Measurements from ENCODE around the gene DNAJC4. TPM values are rescaled to one million over a fixed set of nuclear protein-coding genes. Genes with fewer than 3 reads are reported as not detected.

Gene DNAJC4
- total RNA-seq, 1 donor from 2014 or later, result 39.1 TPM

DNA sequence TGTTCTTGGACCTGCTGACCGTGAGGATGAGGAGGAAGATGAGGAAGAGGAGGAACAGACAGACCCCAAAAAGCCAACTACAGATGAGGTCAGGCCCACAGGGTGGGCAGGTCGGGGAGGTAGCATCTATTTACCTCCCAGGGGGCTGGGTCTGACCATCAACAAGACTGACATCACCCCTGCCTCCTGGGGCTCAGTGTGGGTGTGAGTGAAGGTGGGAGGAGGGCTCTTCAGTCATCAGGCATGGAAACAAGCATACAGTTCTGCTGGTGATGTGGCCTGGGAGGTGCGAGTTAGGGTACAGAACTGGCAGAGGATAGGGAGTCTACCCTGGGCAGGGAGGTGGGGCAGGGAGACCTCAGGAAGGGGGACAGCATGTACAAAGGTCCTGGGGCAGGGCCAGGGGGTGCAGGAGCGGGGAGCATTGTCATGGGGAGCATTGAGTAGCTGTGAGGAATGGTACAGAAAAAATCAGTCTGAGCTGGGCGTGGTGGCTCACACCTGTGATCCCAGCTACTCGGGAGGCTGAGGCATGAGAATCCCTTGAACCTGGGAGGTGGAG, 29.9 kb downstream of the DNAJC4 start:
- Mint-ChIP-seq H3K27ac (no peak overlapping the region), H3K27me3 (no peaks in the 10 kb centered on the region), H3K4me1 (ENCODE audit: low read depth) (no peaks in the 10 kb centered on the region), H3K4me3 (ENCODE audit: low read depth) (no peak overlapping the region), H3K36me3 (ENCODE audit: insufficient read depth) (peaks cover 15% of the 10 kb centered on the region), H3K9me3 (ENCODE audit: low read depth) (no peaks in the 10 kb centered on the region)
- DNase-seq (ENCODE audit: low spot score, unreplicated experiment), result no peak
- TF ChIP-seq, protein P1, sequence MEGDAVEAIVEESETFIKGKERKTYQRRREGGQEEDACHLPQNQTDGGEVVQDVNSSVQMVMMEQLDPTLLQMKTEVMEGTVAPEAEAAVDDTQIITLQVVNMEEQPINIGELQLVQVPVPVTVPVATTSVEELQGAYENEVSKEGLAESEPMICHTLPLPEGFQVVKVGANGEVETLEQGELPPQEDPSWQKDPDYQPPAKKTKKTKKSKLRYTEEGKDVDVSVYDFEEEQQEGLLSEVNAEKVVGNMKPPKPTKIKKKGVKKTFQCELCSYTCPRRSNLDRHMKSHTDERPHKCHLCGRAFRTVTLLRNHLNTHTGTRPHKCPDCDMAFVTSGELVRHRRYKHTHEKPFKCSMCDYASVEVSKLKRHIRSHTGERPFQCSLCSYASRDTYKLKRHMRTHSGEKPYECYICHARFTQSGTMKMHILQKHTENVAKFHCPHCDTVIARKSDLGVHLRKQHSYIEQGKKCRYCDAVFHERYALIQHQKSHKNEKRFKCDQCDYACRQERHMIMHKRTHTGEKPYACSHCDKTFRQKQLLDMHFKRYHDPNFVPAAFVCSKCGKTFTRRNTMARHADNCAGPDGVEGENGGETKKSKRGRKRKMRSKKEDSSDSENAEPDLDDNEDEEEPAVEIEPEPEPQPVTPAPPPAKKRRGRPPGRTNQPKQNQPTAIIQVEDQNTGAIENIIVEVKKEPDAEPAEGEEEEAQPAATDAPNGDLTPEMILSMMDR (IDR thresholded peaks at IDR 0.05; ENCODE audit: unreplicated experiment), result no peak

DNA sequence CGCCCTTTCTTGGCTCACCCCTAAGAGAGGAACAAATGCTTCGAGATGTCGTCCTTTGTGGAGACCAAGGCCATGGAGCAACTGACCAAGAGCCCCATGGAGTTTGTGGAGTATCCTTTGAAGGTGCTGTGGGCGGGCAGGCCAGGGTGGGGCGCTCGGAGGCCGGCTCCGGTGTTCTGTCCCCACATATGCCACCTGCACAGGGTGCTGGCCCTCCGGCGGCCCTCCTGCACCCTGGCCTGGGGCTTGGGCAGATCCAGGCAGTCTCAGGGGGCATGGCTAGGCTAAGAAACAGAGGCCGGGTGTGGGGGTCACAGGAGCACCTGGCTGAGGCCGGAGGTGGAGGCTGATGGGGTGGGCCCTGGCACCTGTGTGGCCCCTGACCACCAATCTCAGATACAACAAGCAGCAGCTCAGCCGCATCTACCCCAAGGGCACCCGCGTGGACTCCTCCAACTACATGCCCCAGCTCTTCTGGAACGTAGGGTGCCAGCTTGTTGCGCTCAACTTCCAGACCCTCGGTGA, 31.3 kb downstream of the DNAJC4 start:
- H3K4me1 Mint-ChIP-seq (ENCODE audit: low read depth), result no peaks in the 10 kb centered on the region
- H3K27ac Mint-ChIP-seq, result no peak overlapping the region
- TF ChIP-seq, protein P1 (IDR thresholded peaks at IDR 0.05; ENCODE audit: unreplicated experiment), result no peak
- peaks cover 17% of the 10 kb centered on the region for H3K36me3 Mint-ChIP-seq (ENCODE audit: insufficient read depth)
- H3K27me3 Mint-ChIP-seq, result no peaks in the 10 kb centered on the region
- DNase-seq (ENCODE audit: low spot score, unreplicated experiment), result no peak
- H3K9me3 Mint-ChIP-seq (ENCODE audit: low read depth), result no peaks in the 10 kb centered on the region
- H3K4me3 Mint-ChIP-seq (ENCODE audit: low read depth), result no peak overlapping the region

DNA sequence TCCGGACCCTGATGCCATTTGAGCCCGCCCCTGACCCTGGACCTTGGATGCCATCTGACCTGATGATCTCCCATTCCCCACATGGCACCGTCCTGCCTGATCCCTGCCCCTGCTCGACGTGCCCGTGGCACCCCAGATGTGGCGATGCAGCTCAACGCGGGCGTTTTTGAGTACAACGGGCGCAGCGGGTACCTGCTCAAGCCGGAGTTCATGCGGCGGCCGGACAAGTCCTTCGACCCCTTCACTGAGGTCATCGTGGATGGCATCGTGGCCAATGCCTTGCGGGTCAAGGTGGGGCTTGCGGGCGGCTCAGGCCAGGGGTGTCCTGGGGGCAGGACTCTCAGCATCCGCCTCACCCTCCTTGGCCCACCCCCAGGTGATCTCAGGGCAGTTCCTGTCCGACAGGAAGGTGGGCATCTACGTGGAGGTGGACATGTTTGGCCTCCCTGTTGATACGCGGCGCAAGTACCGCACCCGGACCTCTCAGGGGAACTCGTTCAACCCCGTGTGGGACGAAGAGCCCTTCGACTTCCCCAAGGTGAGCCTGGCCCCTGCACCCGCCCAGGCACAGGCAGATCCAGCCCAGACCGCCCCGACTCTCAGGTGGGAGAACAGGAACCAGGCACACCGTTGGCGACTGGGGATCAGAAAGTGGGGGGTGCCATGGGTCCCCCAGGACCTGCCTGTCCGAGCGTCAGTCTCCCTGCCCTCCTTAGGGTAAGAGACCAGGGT, 32.1 kb downstream of the DNAJC4 start:
- no peak overlapping the region for H3K4me3 Mint-ChIP-seq (ENCODE audit: low read depth)
- DNase-seq (ENCODE audit: low spot score, unreplicated experiment), result no peak
- no peaks in the 10 kb centered on the region for H3K27me3 Mint-ChIP-seq
- TF ChIP-seq, protein P1 (IDR thresholded peaks at IDR 0.05; ENCODE audit: unreplicated experiment), result no peak
- peaks cover 17% of the 10 kb centered on the region for H3K36me3 Mint-ChIP-seq (ENCODE audit: insufficient read depth)
- H3K4me1 Mint-ChIP-seq (ENCODE audit: low read depth), result no peaks in the 10 kb centered on the region
- H3K27ac Mint-ChIP-seq, result no peak overlapping the region
- H3K9me3 Mint-ChIP-seq (ENCODE audit: low read depth), result no peaks in the 10 kb centered on the region

- H3K4me1 Mint-ChIP-seq (ENCODE audit: low read depth), result no peaks in the 10 kb centered on the region
- no peaks in the 10 kb centered on the region for H3K9me3 Mint-ChIP-seq (ENCODE audit: low read depth)
- TF ChIP-seq, protein P1 (IDR thresholded peaks at IDR 0.05; ENCODE audit: unreplicated experiment), result no peak
Measured at GRCh38 chr11:64263021-64263946, 32.9 kb downstream of the DNAJC4 start.

GRCh38 chr11:64263947-64264317, 33.6 kb downstream of the DNAJC4 start:
- peaks cover 3% of the 10 kb centered on the region for H3K4me1 Mint-ChIP-seq (ENCODE audit: low read depth)
- no peak for DNase-seq (ENCODE audit: low spot score, unreplicated experiment)
- TF ChIP-seq, protein P1 (IDR thresholded peaks at IDR 0.05; ENCODE audit: unreplicated experiment), result no peak
- no peak overlapping the region for H3K27ac Mint-ChIP-seq
- peaks cover 15% of the 10 kb centered on the region for H3K36me3 Mint-ChIP-seq (ENCODE audit: insufficient read depth)
- H3K4me3 Mint-ChIP-seq (ENCODE audit: low read depth), result no peak overlapping the region
- H3K27me3 Mint-ChIP-seq, result no peaks in the 10 kb centered on the region
- no peaks in the 10 kb centered on the region for H3K9me3 Mint-ChIP-seq (ENCODE audit: low read depth)

More at GRCh38 chr11:64263021-64263946, 32.9 kb downstream of the DNAJC4 start:
- peaks cover 15% of the 10 kb centered on the region for H3K36me3 Mint-ChIP-seq (ENCODE audit: insufficient read depth)
- H3K27ac Mint-ChIP-seq, result no peak overlapping the region
- DNase-seq (ENCODE audit: low spot score, unreplicated experiment), result no peak
- no peaks in the 10 kb centered on the region for H3K27me3 Mint-ChIP-seq
- H3K4me3 Mint-ChIP-seq (ENCODE audit: low read depth), result no peak overlapping the region

Data from progenitor cell of endocrine pancreas (in vitro differentiated cells).